GM23338 (cell line): ENCODE data around the gene TMEM59. TPM values are rescaled to one million over a fixed set of nuclear protein-coding genes. Genes with fewer than 3 reads are reported as not detected.

Experiments used
- ATAC-seq: fragments of 200-7000 bp; cut with Tn5 transposase; 3 replicates; pipeline ENCODE4 v1.9.1; 2020
- DNase-seq: peaks from one replicate; pipeline ENCODE4 v3.0.0-alpha.2; 2015; ENCODE audit warnings: low spot score
- H2AFZ ChIP-seq: fragments of 200-600 bp; sonication (generic); 2 replicates; pipeline ENCODE4 v1.8.0; 2016; ENCODE audit warnings: antibody characterized with exemption, mild to moderate bottlenecking, moderate library complexity
- H3F3A ChIP-seq: fragments of 200-600 bp; sonication (generic); replicated peaks from 2 replicates; pipeline ENCODE4 v1.8.0; 2017; ENCODE audit warnings: antibody characterized with exemption, mixed run types, low read depth
- H3K27ac ChIP-seq: fragments of 200-600 bp; sonication (generic); 2 replicates; pipeline ENCODE4 v1.6.1; 2016; ENCODE audit warnings: low read depth
- H3K27me3 ChIP-seq: fragments of 200-600 bp; sonication (generic); 2 replicates; pipeline ENCODE4 v1.8.0; 2016; ENCODE audit warnings: mild to moderate bottlenecking, mixed run types, moderate library complexity; ENCODE audit not compliant: insufficient read depth
- H3K36me3 ChIP-seq: fragments of 200-600 bp; sonication (generic); 2 replicates; pipeline ENCODE4 v1.8.0; 2016; ENCODE audit warnings: mild to moderate bottlenecking; ENCODE audit not compliant: insufficient read depth
- H3K4me1 ChIP-seq: fragments of 200-600 bp; sonication (generic); 2 replicates; pipeline ENCODE4 v1.8.0; 2016; ENCODE audit warnings: mild to moderate bottlenecking, moderate library complexity; ENCODE audit not compliant: insufficient read depth
- H3K4me2 ChIP-seq: fragments of 200-600 bp; sonication (generic); 2 replicates; pipeline ENCODE4 v1.7.1; 2017; ENCODE audit warnings: mixed run types
- H3K4me3 ChIP-seq: fragments of 200-600 bp; sonication (generic); 2 replicates; pipeline ENCODE4 v1.6.1; 2016; ENCODE audit warnings: mixed run types
- H3K79me2 ChIP-seq: fragments of 200-600 bp; sonication (generic); replicated peaks from 2 replicates; pipeline ENCODE4 v1.8.0; 2017; ENCODE audit warnings: mild to moderate bottlenecking; ENCODE audit not compliant: insufficient read depth
- H3K9me2 ChIP-seq: fragments of 200-600 bp; sonication (generic); 2 replicates; pipeline ENCODE4 v1.8.0; 2017; ENCODE audit not compliant: insufficient read depth
- H4K20me1 ChIP-seq: fragments of 200-600 bp; sonication (generic); replicated peaks from 2 replicates; pipeline ENCODE4 v1.8.0; 2017; ENCODE audit warnings: mild to moderate bottlenecking; ENCODE audit not compliant: insufficient read depth
- H3K27ac Mint-ChIP-seq: 2 replicates; pipeline ENCODE4 v1.8.0; 2020; ENCODE audit warnings: inconsistent platforms, mild to moderate bottlenecking, moderate library complexity, mixed read lengths
- H3K27me3 Mint-ChIP-seq: 3 replicates; pipeline ENCODE4 v1.8.0; 2022; ENCODE audit warnings: low read depth, mild to moderate bottlenecking, moderate library complexity, mixed read lengths, inconsistent platforms; ENCODE audit not compliant: insufficient read depth, poor library complexity
- H3K36me3 Mint-ChIP-seq: 3 replicates; pipeline ENCODE4 v1.8.0; 2021; ENCODE audit warnings: low read depth, mild to moderate bottlenecking, inconsistent platforms, moderate library complexity, mixed read lengths
- H3K4me1 Mint-ChIP-seq: 3 replicates; pipeline ENCODE4 v1.8.0; 2020; ENCODE audit warnings: mild to moderate bottlenecking, inconsistent platforms, mixed read lengths
- H3K4me3 Mint-ChIP-seq: 3 replicates; pipeline ENCODE4 v1.8.0; 2021; ENCODE audit warnings: moderate library complexity, mild to moderate bottlenecking, inconsistent platforms, mixed read lengths
- H3K9me3 Mint-ChIP-seq: 3 replicates; pipeline ENCODE4 v1.8.0; 2020; ENCODE audit warnings: moderate library complexity, mild to moderate bottlenecking, inconsistent platforms, mixed read lengths
- CREB1 ChIP-seq: fragments of 250-450 bp; sonication (Bioruptor Pico); IDR thresholded peaks from 2 replicates; pipeline ENCODE4 v1.5.0; 2020; ENCODE audit warnings: low read depth, mild to moderate bottlenecking, moderate library complexity
- ETS1 ChIP-seq: IDR thresholded peaks from 2 replicates; pipeline ENCODE4 v1.6.1; 2016; ENCODE audit warnings: antibody characterized with exemption
- JUNB ChIP-seq: IDR thresholded peaks from one replicate; pipeline ENCODE4 v1.6.1; 2016; ENCODE audit warnings: antibody characterized with exemption; ENCODE audit not compliant: unreplicated experiment
- NANOG ChIP-seq: IDR thresholded peaks from 2 replicates; pipeline ENCODE4 v1.6.1; 2016; ENCODE audit warnings: antibody characterized with exemption, borderline replicate concordance
- REST ChIP-seq: IDR thresholded peaks from one replicate; pipeline ENCODE4 v1.6.1; 2018; ENCODE audit warnings: antibody characterized with exemption; ENCODE audit not compliant: unreplicated experiment
- STAT1 ChIP-seq: IDR thresholded peaks from one replicate; pipeline ENCODE4 v1.6.1; 2016; ENCODE audit warnings: antibody characterized with exemption; ENCODE audit not compliant: unreplicated experiment
- ZNF114 ChIP-seq: fragments of 250-450 bp; sonication (Bioruptor Pico); IDR thresholded peaks from 2 replicates; pipeline ENCODE4 v1.5.0; 2020; ENCODE audit warnings: mild to moderate bottlenecking, moderate library complexity
- ZNF331 ChIP-seq: fragments of 250-450 bp; sonication (Bioruptor Pico); IDR thresholded peaks from 2 replicates; pipeline ENCODE4 v1.5.0; 2020; ENCODE audit warnings: low read depth, mild to moderate bottlenecking, moderate library complexity
- ZNF462 ChIP-seq: fragments of 250-450 bp; sonication (Bioruptor Pico); IDR thresholded peaks from 2 replicates; pipeline ENCODE4 v1.5.0; 2020; ENCODE audit warnings: mild to moderate bottlenecking, moderate library complexity
- polyA plus RNA-seq: library from polyadenylated mRNA; unstranded; fragments of >200 nt; fragmentation: Nextera tagmentation; extraction: Ambion mirVana; gene quantifications from 2 replicates; pipeline ENCODE4 v1.2.1, GENCODE V29; 2016
- total RNA-seq: library from RNA; depleted of rRNA; stranded (reverse); fragments of >200 nt; shearing (Covaris generic); gene quantifications from 2 replicates; pipeline ENCODE4 v1.2.3, GENCODE V29; 2014

Gene TMEM59
- total and polyA plus RNA-seq, 2 experiments from 2014 or later, result 81.9 to 132 TPM

GRCh38 chr1:54047384-54048305 lies 5.4 kb downstream of the TMEM59 start:
- H3K36me3 ChIP-seq, result peaks cover 7% of the 10 kb centered on the region
- TF ChIP-seq JUNB (no peak), ZNF331 (CRISPR knock-in tag) (no peak), CREB1 (CRISPR knock-in tag) (no peak), STAT1 (no peak), ZNF114 (no peak), ETS1 (no peak)
- no peak overlapping the region for H3K4me2 ChIP-seq
- H3K4me3 ChIP-seq, result no peak overlapping the region
- Mint-ChIP-seq H3K9me3 (no peaks in the 10 kb centered on the region), H3K27me3 (no peaks in the 10 kb centered on the region), H3K36me3 (peaks cover 7% of the 10 kb centered on the region; the same call in 2 of the 3 replicates), H3K27ac (no peak overlapping the region), H3K4me1 (no peaks in the 10 kb centered on the region), H3K4me3 (no peak overlapping the region)
- peaks cover 66% of the 10 kb centered on the region for H3K79me2 ChIP-seq
- no peaks in the 10 kb centered on the region for H3F3A ChIP-seq
- H3K27me3 ChIP-seq, result no peaks in the 10 kb centered on the region
- ATAC-seq (no peak), DNase-seq (no peak)
- H3K4me1 ChIP-seq, result peaks cover 9% of the 10 kb centered on the region
- H4K20me1 ChIP-seq, result peaks cover 13% of the 10 kb centered on the region
- H2AFZ ChIP-seq, result no peak overlapping the region
- no peaks in the 10 kb centered on the region for H3K9me2 ChIP-seq
- H3K27ac ChIP-seq, result no peak overlapping the region

DNA sequence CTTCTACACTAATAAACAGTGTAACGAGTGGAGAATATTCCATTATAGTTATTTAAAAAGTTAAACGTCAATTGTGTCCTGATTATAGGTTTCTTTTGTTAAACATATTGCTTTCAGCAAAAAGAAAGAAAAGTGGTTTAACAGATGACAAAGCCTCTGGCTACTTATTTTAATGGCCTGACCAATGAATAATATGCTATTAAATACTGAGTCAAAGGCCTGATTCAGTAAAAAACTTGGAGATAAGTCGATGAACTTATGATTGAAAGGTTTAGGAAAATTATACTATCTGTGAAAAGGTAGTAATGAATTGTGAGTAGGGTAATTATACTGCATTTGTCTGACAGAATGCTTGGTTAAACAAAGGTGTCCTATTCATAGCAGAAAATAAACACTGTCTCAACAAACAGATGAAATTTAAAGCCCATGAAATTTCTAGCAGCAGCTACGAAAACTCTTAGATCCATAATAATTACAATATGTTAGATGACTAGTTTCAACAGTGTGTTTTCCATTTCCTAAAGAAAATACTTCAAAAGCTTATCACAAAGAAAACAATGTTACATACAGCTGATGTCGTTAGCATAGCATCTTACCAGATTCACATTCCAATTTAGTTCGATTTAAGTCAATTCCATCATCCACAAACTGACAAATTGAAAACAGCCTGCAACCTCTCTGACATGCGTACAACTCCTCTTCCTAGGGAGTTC lies 6.2 kb downstream of the TMEM59 start:
- Histone ChIP-seq H3K9me2 (no peaks in the 10 kb centered on the region), H2AFZ (no peak overlapping the region), H3K4me1 (peaks cover 8% of the 10 kb centered on the region), H3K4me3 (no peak overlapping the region), H3K27me3 (no peaks in the 10 kb centered on the region), H4K20me1 (peaks cover 13% of the 10 kb centered on the region), H3K79me2 (peaks cover 60% of the 10 kb centered on the region), H3K27ac (no peak overlapping the region), H3F3A (no peaks in the 10 kb centered on the region), H3K4me2 (no peak overlapping the region), H3K36me3 (peaks cover 15% of the 10 kb centered on the region)
- Mint-ChIP-seq H3K27me3 (no peaks in the 10 kb centered on the region), H3K4me1 (no peaks in the 10 kb centered on the region), H3K4me3 (no peak overlapping the region), H3K9me3 (no peaks in the 10 kb centered on the region), H3K36me3 (peaks cover 13% of the 10 kb centered on the region; the same call in 2 of the 3 replicates), H3K27ac (no peak overlapping the region)
- DNase-seq (no peak), ATAC-seq (no peak)
- no peak for TF ChIP-seq NANOG
- TF ChIP-seq ZNF114, result no peak
- TF ChIP-seq REST, result no peak
- TF ChIP-seq ZNF462 (CRISPR knock-in tag), result no peak
